HG03460 (cell line): ENCODE results near the gene SERTM1.

ENCODE experiments used
- ATAC-seq: cut with Tn5 transposase; IDR thresholded peaks from one replicate; pipeline ENCODE4 v1.9.1; 2021; ENCODE audit not compliant: unreplicated experiment

The SERTM1 gene

DNA sequence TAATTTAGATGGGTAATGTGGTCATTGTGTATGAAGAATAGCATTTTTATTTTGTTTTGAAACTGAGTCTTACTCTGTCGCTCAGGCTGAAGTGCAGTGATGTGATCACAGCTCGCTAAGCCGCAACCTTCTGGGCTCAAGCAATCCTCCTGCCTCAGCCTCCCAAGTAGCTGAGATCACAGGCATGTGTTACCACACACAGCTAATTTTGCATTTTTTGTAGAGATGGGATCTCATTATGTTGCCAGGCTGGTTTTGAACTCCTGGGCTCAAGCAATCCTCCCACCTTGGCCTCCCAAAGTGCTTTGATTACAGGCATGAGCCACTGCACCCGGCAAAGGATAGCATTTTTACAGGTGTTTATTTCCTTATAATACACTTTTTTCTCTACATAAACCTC, 36.6 kb downstream of the SERTM1 start:
- ATAC-seq = no peak

DNA sequence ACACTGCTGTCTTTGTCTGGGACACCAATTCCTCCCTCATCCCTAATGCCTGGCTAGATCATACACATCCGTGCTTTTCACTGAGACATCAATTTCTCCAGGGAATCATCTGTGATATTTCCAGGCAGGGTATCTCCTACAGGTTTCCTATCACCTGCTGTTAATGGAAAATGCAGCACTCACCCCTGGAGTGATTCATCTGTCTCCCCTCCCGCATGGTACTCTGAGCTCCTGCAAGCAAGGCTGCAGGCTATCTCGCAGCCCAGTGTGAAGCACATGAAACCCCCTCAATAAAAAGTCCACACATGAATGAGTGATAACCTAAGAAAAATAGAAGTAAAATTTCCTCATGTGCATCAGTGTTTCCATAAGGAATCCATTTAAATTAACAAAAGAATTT, 38.5 kb downstream of the SERTM1 start:
- no peak for ATAC-seq

DNA sequence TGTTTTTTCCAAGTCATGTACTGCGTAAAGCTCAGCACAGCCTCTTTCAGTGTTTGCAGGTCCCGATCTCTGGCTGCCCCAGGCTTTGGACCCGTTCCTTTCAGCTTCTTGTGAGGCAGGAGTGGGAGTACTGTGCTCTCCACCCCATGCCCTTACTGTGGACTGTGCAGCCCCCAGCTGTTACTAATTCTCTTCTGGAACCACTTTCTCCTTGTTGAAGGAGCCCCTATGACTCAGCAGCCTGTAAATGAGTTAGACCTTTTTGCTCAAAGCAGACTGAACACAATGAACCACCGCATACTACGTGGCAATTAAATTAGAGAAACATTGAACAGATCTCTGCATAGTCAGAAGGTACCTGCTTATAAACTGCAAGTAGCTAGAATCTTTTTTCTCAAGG, 39.0 kb downstream of the SERTM1 start:
- no peak for ATAC-seq

DNA sequence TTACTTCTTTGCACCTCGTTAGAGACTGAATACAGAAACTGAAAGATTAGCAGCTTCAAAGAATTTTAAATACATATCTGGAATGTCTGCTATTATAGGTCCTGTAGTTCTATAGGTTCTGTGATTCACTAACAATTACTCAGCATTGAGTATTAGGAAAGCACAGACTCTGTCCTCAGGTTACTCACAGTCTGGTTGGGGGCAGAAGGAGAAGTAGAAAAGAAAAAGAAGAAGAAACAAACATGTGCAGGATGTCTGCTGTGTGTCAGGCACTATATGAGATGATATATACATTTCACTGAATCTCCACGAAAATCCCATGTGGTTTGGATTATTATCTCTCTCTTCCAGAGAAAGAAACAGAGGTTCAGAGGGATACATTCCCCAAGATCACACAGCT, 40.1 kb downstream of the SERTM1 start:
- ATAC-seq = no peak

DNA sequence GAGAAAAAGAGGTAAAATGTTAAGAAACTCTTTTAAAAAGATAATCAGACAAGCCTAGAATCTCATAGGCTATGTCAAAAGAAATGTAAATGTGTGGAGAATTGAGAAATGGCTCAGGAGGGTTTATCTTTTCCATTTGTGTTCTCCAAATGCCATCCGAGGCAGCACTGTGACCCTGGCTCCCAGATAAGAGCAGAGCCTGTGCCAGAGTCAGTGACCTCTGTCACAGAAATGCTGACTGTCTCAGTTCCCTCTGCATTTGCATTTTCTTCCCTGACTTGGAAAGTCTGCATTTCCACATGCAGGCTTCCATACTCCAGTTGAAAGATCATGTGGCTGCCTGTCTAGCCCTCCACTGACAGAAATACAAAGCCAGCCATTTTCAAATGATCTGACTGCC, 42.0 kb downstream of the SERTM1 start:
- ATAC-seq = no peak

DNA sequence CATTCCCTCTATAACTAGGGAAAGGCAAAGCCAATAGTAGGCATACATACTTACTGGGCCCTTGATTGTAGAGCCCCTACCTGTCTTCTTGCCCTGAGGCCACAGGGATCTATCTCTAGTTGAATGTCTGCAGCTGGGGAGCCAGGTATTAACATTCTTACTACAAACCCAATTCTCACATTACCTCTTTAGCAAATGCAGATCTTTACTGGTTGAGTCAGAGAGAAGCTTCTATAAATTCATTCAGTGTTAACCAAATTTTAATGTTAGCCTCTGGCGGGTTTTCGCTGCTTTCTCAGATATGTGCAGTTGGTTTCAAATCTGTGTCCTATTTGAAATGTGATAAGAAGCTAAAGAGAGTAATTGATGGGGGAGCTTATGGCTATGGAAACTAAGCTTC, 43.2 kb downstream of the SERTM1 start:
- no peak for ATAC-seq

DNA sequence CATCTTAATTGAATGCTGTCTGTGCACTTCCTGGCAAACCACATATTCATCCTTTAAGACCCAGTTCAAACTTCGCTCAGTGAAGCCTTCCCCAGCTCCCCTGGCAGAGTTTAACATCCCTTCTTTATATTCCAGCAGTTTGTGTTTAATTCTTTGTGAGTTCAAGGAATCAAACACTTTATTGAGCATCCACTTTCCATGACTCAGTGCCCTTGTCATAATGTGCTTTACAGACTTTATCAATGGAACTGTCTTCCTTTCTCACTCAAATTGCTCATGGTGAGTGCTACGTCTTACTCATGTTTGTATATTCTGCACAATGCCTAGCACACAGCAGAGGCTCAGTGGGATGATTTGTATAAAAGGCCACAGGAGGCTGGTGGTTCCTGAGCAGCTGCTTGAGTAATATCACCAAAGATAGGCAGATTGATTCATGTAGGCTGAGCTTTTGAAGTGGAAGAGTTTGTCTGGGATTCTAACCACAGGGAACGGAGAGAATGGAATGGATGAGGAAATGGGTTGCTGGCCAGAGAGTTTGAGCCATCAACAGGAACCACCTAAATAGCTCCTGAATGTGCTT, 44.2 kb downstream of the SERTM1 start:
- ATAC-seq = no peak

DNA sequence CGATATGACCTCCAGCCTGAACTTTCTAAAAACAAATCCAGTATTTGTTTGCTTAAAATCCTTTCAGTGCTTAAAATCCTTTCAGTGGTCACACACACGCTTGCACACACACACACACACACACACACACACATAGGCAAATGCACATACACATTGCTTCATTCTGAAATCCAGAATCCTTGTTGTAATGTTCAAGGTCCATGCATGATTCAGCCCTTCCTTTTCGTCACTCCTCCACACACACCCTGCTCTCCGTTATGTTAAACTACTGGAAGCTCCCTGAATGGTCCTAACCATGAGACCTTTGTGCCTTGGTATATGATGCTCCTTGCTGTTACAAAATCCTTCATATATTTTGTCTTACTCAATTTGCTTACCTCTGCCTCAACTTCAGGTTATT, 44.9 kb downstream of the SERTM1 start:
- no peak for ATAC-seq

DNA sequence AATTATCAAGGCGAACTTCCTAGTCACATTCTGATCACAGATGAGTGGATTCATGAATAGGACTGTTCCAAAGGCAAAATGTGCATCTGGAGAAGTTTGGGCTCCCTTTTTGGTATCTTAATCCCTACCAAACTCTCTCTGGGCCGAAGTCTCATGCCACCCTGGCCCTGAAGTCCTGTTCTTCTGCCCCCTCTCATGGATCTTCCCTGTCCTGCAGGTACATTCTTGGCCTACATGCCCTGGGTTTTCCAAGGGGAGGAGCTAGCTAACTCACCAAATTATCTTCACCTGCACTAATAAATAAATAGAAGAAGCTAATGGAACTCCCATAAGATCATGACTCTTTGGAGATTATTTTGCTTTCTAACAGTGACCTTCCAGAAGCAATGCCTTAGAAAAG, 50.3 kb downstream of the SERTM1 start:
- no peak for ATAC-seq

DNA sequence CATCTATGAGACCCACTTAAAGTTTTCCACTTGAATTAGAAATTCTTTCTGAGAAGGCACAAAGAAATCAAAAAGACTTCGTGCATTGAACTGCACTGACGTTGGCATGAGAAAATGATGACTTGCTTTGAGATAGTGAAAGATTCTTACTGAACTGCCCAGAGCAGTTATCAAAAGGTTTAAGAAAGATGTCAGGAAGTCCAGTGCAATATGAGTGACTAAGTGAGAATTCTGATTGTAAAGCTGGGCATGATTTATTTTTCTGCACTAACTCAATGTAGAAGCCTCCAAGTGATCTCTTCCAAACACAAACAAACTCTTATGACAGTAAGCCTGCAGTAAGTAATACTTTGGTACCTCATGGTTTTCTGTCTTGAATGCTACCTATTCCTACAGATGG, 52.1 kb downstream of the SERTM1 start:
- ATAC-seq = no peak

DNA sequence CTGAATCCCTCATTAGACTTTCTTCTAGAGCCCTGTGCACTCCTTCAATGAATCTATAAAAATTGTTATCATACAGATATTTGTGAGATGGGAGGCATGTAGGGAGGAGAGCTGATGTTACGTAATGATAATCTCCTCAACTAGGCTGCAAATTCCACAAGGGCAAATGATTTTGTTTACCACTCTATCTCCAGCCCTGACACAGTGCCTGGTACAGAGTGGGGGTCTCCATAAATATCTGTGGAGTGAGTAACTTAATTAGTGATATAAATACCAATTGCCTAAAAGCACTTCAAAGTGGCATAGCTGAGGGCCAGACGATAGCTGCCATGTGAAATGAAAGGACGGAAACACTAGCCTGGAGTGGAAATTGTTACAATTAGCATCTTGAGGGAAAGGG, 54.2 kb downstream of the SERTM1 start:
- no peak for ATAC-seq

DNA sequence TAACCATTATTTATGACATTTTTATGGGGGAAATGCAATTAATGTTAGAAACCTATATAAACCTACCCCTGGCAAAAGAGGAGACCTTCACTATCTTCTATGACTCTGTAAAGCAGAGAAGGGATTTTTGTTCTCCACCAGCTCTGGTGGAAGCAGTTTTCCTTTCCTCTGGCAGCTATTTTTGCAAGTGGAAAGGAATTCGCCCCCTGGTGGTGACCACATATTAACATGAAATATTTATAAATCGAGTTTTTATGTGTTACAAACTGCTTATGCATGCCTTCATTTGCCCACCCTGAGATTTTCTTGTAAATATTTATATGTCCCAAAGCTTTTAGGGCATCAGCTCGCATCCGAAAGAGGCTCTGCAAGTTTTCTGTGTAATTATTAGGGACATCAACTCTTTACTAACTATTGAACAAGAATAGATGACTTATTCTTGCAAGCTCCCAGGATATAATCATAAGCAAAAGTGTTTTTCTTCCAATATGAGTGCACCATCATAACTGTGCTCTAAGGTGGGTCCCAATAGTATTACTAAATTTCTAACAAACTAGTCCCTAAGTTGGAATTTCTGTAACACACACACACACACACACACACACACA, 62.4 kb downstream of the SERTM1 start:
- ATAC-seq = no peak

DNA sequence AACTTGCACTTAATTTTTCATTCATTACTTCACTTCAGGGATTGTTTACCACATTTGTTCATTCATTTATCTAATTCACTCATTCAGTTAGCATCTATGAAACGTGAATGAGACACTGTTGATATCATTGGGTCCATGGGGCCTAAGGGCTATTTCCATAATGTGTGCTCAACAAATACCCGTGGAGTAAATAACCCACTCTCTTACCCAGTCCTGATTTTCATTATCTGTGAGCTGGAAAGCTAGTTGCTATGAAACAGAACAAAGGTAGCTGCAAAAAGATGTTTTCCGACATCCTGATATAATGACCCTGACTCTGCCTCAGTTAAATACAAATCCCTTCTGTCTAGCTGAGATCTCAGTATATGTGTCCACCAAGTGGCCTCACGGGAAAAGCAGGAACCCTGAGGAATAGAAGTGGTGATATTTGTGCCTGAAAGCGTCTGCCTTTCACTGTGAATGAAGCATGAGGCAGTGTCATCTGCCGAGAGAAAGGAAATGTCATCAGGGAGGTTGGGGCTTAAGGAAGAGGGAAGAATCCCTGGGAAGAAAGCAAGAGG, 63.8 kb downstream of the SERTM1 start:
- no peak for ATAC-seq

DNA sequence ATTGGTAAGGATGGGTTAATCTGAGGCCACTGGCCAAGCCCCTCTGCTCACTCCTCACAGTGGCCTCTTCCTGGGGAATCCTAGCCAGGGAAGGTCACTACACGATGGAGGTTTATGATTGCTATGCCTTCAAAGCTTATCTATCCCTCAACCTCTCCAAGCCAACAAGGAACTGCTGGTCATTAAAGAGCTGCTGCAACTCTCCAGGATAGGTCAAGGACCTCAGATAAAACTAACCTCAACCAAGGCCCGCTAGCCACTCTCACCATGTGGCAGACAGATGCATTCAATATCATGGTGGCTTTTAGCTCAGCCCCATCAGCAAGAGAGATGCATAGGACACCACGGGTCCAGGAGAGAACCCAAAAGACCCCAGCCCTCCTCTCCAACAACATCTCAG, 71.6 kb downstream of the SERTM1 start:
- no peak for ATAC-seq

DNA sequence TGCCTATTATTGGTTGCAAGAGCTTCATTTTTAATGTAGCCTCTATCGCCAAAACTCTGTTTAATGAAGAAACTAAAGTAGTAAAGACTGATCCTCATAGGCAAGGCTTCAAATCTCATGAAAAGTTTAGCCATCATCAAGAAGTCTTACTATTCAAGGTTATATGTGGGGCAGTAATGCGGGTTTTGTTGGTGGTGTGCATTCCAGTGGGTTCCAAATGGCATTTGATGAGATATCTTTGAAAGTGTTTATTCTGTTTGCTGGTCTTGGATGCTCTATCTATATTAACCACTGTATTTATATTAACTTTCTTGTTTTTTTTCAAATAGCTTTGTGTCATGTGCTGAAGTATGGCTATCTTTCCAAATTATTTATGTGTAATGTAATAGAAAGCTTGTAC, 72.2 kb downstream of the SERTM1 start:
- ATAC-seq = no peak
